Spleen (tissue), 7 donors: Measurements from ENCODE around the gene PPP4C.

Experiments used
- CTCF ChIP-seq, 11 experiments: fragments of 200-600 bp in 7 of 11; fragments of 450-650 bp in 4 of 11; sonication (generic) in 4 of 11; IDR thresholded peaks in 8 of 11; conservative IDR thresholded peaks in 3 of 11; 1 replicate in 7 of 11; 2 replicates in 4 of 11; pipeline versions ENCODE4 v1.4.0 to v1.8.0; 2016 to 2021; ENCODE audit warnings: antibody characterized with exemption in 11 of 11, inconsistent platforms in 4 of 11, mild to moderate bottlenecking in 1 of 11
- POLR2A ChIP-seq, 3 donors: fragments of 450-650 bp; IDR thresholded peaks; one replicate each; pipeline ENCODE4 v1.5.1; 2017; ENCODE audit warnings: antibody characterized with exemption in 3 of 3, mild to moderate bottlenecking in 1 of 3
- donor health status: DM: no; HTN: no; CAD: no; lungs with moderate emphysema.
- donor health status: DM: no; HTN: no; CAD: no.
- donor health status: DM: no; HTN: no; CAD: no.

- TF ChIP-seq CTCF (IDR thresholded peaks at IDR 0.05 in 8 of 11, conservative IDR thresholded peaks at IDR 0.05 in 3 of 11) (no peak), POLR2A (IDR thresholded peaks at IDR 0.05) (no peak)
Observed at GRCh38 chr16:30090610-30091331, 15.0 kb downstream of the PPP4C start.
